Endothelial cell of umbilical vein (primary cell): ENCODE measurements around the gene SLC6A6. TPM values are rescaled to one million over a fixed set of nuclear protein-coding genes. Genes with fewer than 3 reads are reported as not detected.

ENCODE experiments used
- BruUV-seq: library from RNA; stranded (reverse); fragments of 400-500 nt; replicated peaks from 2 replicates; lab custom pipeline; 2021; lab: Mats Ljungman, UMichigan
- CTCF ChIA-PET: fragments of 300-600, 350-600 bp; sonication (Branson Sonifier 250); formaldehyde crosslinking; loops from one replicate; lab custom pipeline; 2021; ENCODE audit warnings: antibody characterized with exemption, inconsistent platforms; lab: Charles Lee
- POLR2A ChIA-PET: fragments of 300-600, 350-600 bp; sonication (Branson Sonifier 250); formaldehyde crosslinking; loops from one replicate; lab custom pipeline; 2021; ENCODE audit warnings: antibody characterized with exemption, inconsistent platforms; lab: Charles Lee
- DNase-seq: peaks from one replicate; pipeline ENCODE4 v3.0.0-alpha.2; 2011; ENCODE audit warnings: low read depth, low spot score
- FAIRE-seq: peaks from 2 replicates; lab custom pipeline; 2011; peaks lifted over from hg19 to GRCh38; lab: Jason Lieb, UNC
- H2AFZ ChIP-seq: 2 replicates; pipeline ENCODE4 v1.6.0; 2012; ENCODE audit warnings: low read depth, low read length, control low read depth, inconsistent platforms
- H3K27ac ChIP-seq: 2 replicates; pipeline ENCODE4 v1.5.1; 2011; ENCODE audit warnings: low read depth, mild to moderate bottlenecking, control low read depth, low read length, moderate library complexity; ENCODE audit not compliant: insufficient read depth
- H3K27me3 ChIP-seq, 2 experiments: 2 replicates each; pipeline versions ENCODE4 v1.6.0 to v1.6.1; 2011; ENCODE audit warnings: low read length in 2 of 2, mixed read lengths in 1 of 2; ENCODE audit not compliant: control insufficient read depth in 2 of 2, insufficient read depth in 2 of 2
- H3K36me3 ChIP-seq, 2 experiments: 2 replicates in 1 of 2; 3 replicates in 1 of 2; pipeline ENCODE4 v1.5.1; 2011; ENCODE audit warnings: low read length in 2 of 2, mild to moderate bottlenecking in 1 of 2, moderate library complexity in 1 of 2; ENCODE audit not compliant: control insufficient read depth in 2 of 2, insufficient read depth in 2 of 2; ENCODE audit errors: extremely low read depth in 1 of 2
- H3K4me1 ChIP-seq: 3 replicates; pipeline ENCODE4 v1.5.1; 2011; ENCODE audit warnings: mild to moderate bottlenecking, low read length; ENCODE audit not compliant: control insufficient read depth, insufficient read depth; ENCODE audit errors: extremely low read depth
- H3K4me2 ChIP-seq: 2 replicates; pipeline ENCODE4 v1.6.1; 2011; ENCODE audit warnings: low read length, control low read depth, mixed read lengths; ENCODE audit not compliant: insufficient read depth
- H3K4me3 ChIP-seq, 3 experiments: fragments of 200-600 bp in 1 of 3; sonication (generic), shearing (Covaris generic) in 1 of 3; replicated peaks in 1 of 3; 2 replicates each; pipeline ENCODE4 v1.5.1; 2011 to 2016; ENCODE audit warnings: control low read depth in 3 of 3, low read length in 3 of 3, mild to moderate bottlenecking in 2 of 3, inconsistent platforms in 1 of 3, low read depth in 1 of 3, moderate library complexity in 1 of 3; ENCODE audit not compliant: insufficient read depth in 1 of 3
- H3K79me2 ChIP-seq: 2 replicates; pipeline ENCODE4 v1.6.0; 2012; ENCODE audit warnings: low read length, inconsistent platforms; ENCODE audit not compliant: control insufficient read depth, insufficient read depth
- H3K9ac ChIP-seq: replicated peaks from 2 replicates; pipeline ENCODE3; 2011; ENCODE audit warnings: low read length, control low read depth; ENCODE audit not compliant: insufficient read depth; ENCODE audit errors: extremely low read depth
- H3K9me1 ChIP-seq: replicated peaks from 3 replicates; pipeline ENCODE4 v1.6.0; 2011; ENCODE audit warnings: mild to moderate bottlenecking, low read length; ENCODE audit not compliant: control insufficient read depth, insufficient read depth; ENCODE audit errors: extremely low read depth
- H3K9me3 ChIP-seq: replicated peaks from 2 replicates; pipeline ENCODE4 v1.5.1; 2012; ENCODE audit warnings: low read length, inconsistent platforms; ENCODE audit not compliant: control insufficient read depth, insufficient read depth
- H4K20me1 ChIP-seq: replicated peaks from 2 replicates; pipeline ENCODE3; 2011; ENCODE audit warnings: mild to moderate bottlenecking, low read length; ENCODE audit not compliant: control insufficient read depth, insufficient read depth; ENCODE audit errors: extremely low read depth
- CTCF ChIP-seq, 2 donors: IDR thresholded peaks; 1 replicate in 1 of 2; 2 replicates in 1 of 2; pipeline ENCODE4 v1.5.1; 2011; ENCODE audit warnings: low read length in 2 of 2, mild to moderate bottlenecking in 2 of 2, moderate library complexity in 2 of 2, control low read depth in 1 of 2, inconsistent platforms in 1 of 2, low read depth in 1 of 2; ENCODE audit not compliant: insufficient read depth in 1 of 2; ENCODE audit errors: extremely low read depth in 1 of 2
- EZH2 ChIP-seq: IDR thresholded peaks from 2 replicates; pipeline ENCODE4 v1.6.1; 2012; ENCODE audit warnings: borderline replicate concordance, low read depth, mild to moderate bottlenecking, moderate library complexity, low read length, inconsistent platforms; ENCODE audit not compliant: severe bottlenecking
- FOS ChIP-seq: IDR thresholded peaks from 2 replicates; pipeline ENCODE4 v1.6.1; 2011; ENCODE audit warnings: mild to moderate bottlenecking, low read length, moderate library complexity, borderline replicate concordance; ENCODE audit not compliant: insufficient read depth
- GATA2 ChIP-seq: IDR thresholded peaks from 2 replicates; pipeline ENCODE4 v1.7.0; 2011; ENCODE audit warnings: low read depth, mild to moderate bottlenecking, moderate library complexity, mixed read lengths, low read length; ENCODE audit not compliant: insufficient read length, insufficient read depth
- JUN ChIP-seq: IDR thresholded peaks from 2 replicates; pipeline ENCODE4 v1.6.1; 2011; ENCODE audit warnings: borderline replicate concordance, low read depth; ENCODE audit not compliant: insufficient read length, insufficient read depth
- MAX ChIP-seq: IDR thresholded peaks from 2 replicates; pipeline ENCODE4 v1.6.1; 2011; ENCODE audit not compliant: insufficient read depth, insufficient read length
- MYC ChIP-seq: IDR thresholded peaks from one replicate; pipeline ENCODE4 v1.6.1; 2011; ENCODE audit warnings: mild to moderate bottlenecking, low read depth, low read length
- POLR2A ChIP-seq: IDR thresholded peaks from 2 replicates; pipeline ENCODE4 v1.6.1; 2012; ENCODE audit warnings: low read depth, mild to moderate bottlenecking, control low read depth, low read length
- POLR2AphosphoS5 ChIP-seq: IDR thresholded peaks from 2 replicates; pipeline ENCODE4 v1.6.1; 2012; ENCODE audit warnings: low read depth, mild to moderate bottlenecking, control low read depth, low read length, moderate library complexity; ENCODE audit not compliant: insufficient read depth
- dilution Hi-C: fragments of 300-500 bp; cut with MboI; formaldehyde crosslinking; loops from one replicate; pipeline ENCODE4 v1.15.0; 2019; ENCODE audit warnings: low sequenced_read_pairs; ENCODE audit not compliant: extremely low pct_ligation_motif_present
- intact Hi-C: fragments of 100-400 bp; cut with micrococcal nuclease; formaldehyde crosslinking; loops from one replicate; pipeline ENCODE4 v1.10.0; 2022
- polyA plus RNA-seq, 4 experiments: library from polyadenylated mRNA; depleted of rRNA in 3 of 4; stranded (reverse) in 3 of 4; unstranded in 1 of 4; fragments of >200 nt; gene quantifications; 2 replicates each; pipeline versions ENCODE4 v1.2.1 to v1.2.3, GENCODE V29; 2011 to 2012; ENCODE audit warnings: missing spikeins in 1 of 4
- total RNA-seq: library from RNA; stranded (reverse); gene quantifications from 2 replicates; pipeline ENCODE4 v1.2.3, GENCODE V29; 2021

SLC6A6 gene
- total and polyA plus RNA-seq, 2 donors (not counting 3 experiments of a cell fraction or from before 2014, with no cell fraction given), result 25.7 to 38.0 TPM

DNA sequence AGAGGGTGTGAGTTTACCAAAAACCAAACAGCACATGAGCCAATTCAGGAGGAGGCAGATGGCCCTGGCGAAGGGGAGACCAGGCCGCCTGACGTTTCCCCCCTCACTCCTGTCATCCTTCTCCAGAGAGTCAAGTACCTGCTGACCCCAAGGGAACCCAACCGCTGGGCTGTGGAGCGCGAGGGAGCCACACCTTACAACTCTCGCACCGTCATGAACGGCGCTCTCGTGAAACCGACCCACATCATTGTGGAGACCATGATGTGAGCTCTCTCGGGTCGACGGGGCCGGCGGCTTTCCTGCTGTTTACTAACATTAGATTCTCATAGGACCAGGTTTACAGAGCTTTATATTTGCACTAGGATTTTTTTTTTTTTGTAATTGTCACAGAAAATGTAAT is 82.3 kb downstream of the SLC6A6 start:
- Histone ChIP-seq H3K4me1 (peaks cover 17% of the 10 kb centered on the region), H3K4me3 (no peak overlapping the region), H3K9me1 (no peaks in the 10 kb centered on the region), H3K9me3 (no peaks in the 10 kb centered on the region), H3K27me3 (no peaks in the 10 kb centered on the region), H3K36me3 (peaks cover 3 to 5% of the 10 kb centered on the region in 2 experiments), H3K27ac (no peak overlapping the region), H2AFZ (no peak overlapping the region), H3K4me2 (no peak overlapping the region), H3K9ac (no peak overlapping the region), H3K79me2 (no peaks in the 10 kb centered on the region), H4K20me1 (no peaks in the 10 kb centered on the region)
- TF ChIP-seq MYC, result no peak
- TF ChIP-seq GATA2, result no peak
- no peak for TF ChIP-seq MAX
- no peak for TF ChIP-seq POLR2A
- TF ChIP-seq EZH2, result no peak
- no peak for TF ChIP-seq POLR2AphosphoS5
- TF ChIP-seq FOS, result no peak
- no peak for TF ChIP-seq JUN
- no peak for TF ChIP-seq CTCF (IDR thresholded peaks at IDR 0.05; ENCODE audit: extremely low read depth in 1 of 2, insufficient read depth in 1 of 2, low read depth in 1 of 2, low read length in 2 of 2)
- ChIA-PET CTCF (interaction anchor here (1.7 to 2.2 kb wide), 2 partner anchors 24 to 281 kb away, joined by 5 to 8 read pairs; no protein-coding TSS in a partner anchor), POLR2A (no interaction called here)
- intact Hi-C loops (no loop called here), dilution Hi-C loops (no loop called here)
- BruUV-seq, result no TSS peak
- no peak for FAIRE-seq
- no peak for DNase-seq
